ENCODE measurements around the gene DLEU7. TPM values are rescaled to one million over a fixed set of nuclear protein-coding genes. Genes with fewer than 3 reads are reported as not detected.
A peak's percentile ranks its signal among the peaks of the same experiment; 100 is the strongest.

DLEU7 gene
- total RNA-seq, 1 experiment from 2014 or later = 3.6 TPM

DNA sequence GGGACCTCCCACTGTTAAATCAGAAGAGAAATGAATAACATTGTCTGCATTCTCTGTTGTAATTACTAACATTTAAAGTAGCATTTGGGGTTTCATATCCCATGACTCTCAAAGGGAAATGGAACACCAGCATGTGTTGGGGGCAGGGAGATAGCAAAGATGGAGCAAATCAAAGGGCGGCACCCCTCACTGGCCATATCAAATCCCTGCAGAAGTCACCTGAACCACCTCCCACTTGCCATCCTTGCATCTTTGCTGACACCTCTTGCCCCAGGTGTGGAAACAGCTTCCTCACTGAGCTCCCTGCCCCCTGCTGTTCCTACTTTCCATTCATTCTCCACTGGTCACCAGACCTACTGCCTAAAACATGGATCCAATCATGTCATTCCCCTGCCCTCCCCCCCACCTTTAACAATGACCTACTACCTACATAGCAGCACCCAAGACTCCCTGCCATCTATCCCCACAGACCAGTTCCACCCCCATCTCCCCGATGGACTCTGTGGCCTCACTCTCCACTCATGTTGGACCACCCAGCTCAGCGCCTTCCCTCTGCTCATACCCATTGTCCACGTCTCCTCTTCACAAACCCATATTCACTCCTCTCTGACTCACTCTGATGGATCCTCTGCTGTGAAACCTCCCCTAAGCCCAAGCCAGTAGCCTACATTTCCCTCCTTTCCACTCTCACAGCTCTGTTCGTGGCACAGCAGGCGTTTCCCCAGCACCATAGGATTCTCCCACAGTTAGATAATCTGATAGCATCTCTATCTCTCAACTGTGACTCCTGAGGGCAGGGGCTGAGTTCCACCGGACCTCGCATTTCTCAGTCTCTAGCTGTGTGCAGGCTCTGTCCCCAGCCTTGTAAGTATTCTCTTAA is 55.9 kb downstream of the DLEU7 start:
- CTCF ChIA-PET = no interaction called here
- Mint-ChIP-seq H3K27ac (no peak overlapping the region), H3K9me3 (no peaks in the 10 kb centered on the region), H3K36me3 (no peaks in the 10 kb centered on the region), H3K27me3 (ENCODE audit: low read depth) (no peaks in the 10 kb centered on the region), H3K4me3 (no peak overlapping the region), H3K4me1 (peaks cover 26% of the 10 kb centered on the region)
- TF ChIP-seq, protein P1, sequence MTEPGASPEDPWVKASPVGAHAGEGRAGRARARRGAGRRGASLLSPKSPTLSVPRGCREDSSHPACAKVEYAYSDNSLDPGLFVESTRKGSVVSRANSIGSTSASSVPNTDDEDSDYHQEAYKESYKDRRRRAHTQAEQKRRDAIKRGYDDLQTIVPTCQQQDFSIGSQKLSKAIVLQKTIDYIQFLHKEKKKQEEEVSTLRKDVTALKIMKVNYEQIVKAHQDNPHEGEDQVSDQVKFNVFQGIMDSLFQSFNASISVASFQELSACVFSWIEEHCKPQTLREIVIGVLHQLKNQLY (CRISPR knock-in tag; IDR thresholded peaks at IDR 0.05) = no peak
- TF ChIP-seq SMAD4 (CRISPR knock-in tag; IDR thresholded peaks at IDR 0.05) (no peak), GTF2I (CRISPR knock-in tag; conservative IDR thresholded peaks at IDR 0.05) (no peak), NFATC4 (CRISPR knock-in tag; IDR thresholded peaks at IDR 0.05) (no peak), TP53 (CRISPR knock-in tag; IDR thresholded peaks at IDR 0.05) (no peak), GABPB1 (CRISPR knock-in tag; IDR thresholded peaks at IDR 0.05) (no peak), ZNF138 (CRISPR knock-in tag; conservative IDR thresholded peaks at IDR 0.05) (no peak), HMGA2 (CRISPR knock-in tag; IDR thresholded peaks at IDR 0.05) (no peak), ZNF416 (CRISPR knock-in tag; IDR thresholded peaks at IDR 0.05) (no peak), NR3C1 (CRISPR knock-in tag; conservative IDR thresholded peaks at IDR 0.05; ENCODE audit: low read depth) (no peak), ZNF219 (CRISPR knock-in tag; IDR thresholded peaks at IDR 0.05; ENCODE audit: borderline replicate concordance) (no peak), ZBTB21 (CRISPR knock-in tag; IDR thresholded peaks at IDR 0.05; ENCODE audit: borderline replicate concordance) (no peak)
- TF ChIP-seq, protein P2, sequence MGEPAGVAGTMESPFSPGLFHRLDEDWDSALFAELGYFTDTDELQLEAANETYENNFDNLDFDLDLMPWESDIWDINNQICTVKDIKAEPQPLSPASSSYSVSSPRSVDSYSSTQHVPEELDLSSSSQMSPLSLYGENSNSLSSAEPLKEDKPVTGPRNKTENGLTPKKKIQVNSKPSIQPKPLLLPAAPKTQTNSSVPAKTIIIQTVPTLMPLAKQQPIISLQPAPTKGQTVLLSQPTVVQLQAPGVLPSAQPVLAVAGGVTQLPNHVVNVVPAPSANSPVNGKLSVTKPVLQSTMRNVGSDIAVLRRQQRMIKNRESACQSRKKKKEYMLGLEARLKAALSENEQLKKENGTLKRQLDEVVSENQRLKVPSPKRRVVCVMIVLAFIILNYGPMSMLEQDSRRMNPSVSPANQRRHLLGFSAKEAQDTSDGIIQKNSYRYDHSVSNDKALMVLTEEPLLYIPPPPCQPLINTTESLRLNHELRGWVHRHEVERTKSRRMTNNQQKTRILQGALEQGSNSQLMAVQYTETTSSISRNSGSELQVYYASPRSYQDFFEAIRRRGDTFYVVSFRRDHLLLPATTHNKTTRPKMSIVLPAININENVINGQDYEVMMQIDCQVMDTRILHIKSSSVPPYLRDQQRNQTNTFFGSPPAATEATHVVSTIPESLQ (CRISPR knock-in tag; IDR thresholded peaks at IDR 0.05) = no peak
- TF ChIP-seq, protein P3, sequence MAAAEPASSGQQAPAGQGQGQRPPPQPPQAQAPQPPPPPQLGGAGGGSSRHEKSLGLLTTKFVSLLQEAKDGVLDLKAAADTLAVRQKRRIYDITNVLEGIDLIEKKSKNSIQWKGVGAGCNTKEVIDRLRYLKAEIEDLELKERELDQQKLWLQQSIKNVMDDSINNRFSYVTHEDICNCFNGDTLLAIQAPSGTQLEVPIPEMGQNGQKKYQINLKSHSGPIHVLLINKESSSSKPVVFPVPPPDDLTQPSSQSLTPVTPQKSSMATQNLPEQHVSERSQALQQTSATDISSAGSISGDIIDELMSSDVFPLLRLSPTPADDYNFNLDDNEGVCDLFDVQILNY (CRISPR knock-in tag; IDR thresholded peaks at IDR 0.05) = no peak
- TF ChIP-seq, protein P4, sequence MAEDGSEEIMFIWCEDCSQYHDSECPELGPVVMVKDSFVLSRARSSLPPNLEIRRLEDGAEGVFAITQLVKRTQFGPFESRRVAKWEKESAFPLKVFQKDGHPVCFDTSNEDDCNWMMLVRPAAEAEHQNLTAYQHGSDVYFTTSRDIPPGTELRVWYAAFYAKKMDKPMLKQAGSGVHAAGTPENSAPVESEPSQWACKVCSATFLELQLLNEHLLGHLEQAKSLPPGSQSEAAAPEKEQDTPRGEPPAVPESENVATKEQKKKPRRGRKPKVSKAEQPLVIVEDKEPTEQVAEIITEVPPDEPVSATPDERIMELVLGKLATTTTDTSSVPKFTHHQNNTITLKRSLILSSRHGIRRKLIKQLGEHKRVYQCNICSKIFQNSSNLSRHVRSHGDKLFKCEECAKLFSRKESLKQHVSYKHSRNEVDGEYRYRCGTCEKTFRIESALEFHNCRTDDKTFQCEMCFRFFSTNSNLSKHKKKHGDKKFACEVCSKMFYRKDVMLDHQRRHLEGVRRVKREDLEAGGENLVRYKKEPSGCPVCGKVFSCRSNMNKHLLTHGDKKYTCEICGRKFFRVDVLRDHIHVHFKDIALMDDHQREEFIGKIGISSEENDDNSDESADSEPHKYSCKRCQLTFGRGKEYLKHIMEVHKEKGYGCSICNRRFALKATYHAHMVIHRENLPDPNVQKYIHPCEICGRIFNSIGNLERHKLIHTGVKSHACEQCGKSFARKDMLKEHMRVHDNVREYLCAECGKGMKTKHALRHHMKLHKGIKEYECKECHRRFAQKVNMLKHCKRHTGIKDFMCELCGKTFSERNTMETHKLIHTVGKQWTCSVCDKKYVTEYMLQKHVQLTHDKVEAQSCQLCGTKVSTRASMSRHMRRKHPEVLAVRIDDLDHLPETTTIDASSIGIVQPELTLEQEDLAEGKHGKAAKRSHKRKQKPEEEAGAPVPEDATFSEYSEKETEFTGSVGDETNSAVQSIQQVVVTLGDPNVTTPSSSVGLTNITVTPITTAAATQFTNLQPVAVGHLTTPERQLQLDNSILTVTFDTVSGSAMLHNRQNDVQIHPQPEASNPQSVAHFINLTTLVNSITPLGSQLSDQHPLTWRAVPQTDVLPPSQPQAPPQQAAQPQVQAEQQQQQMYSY (CRISPR knock-in tag; IDR thresholded peaks at IDR 0.05) = no peak
- peak; percentile 60 for ATAC-seq
- POLR2A ChIA-PET = no interaction called here
- no peak for DNase-seq (ENCODE audit: low spot score)

GRCh38 chr13:50783717-50784290 is 59.7 kb downstream of the DLEU7 start:
- DNase-seq (ENCODE audit: low spot score) (no peak), ATAC-seq (no peak)
- H3K27me3 Mint-ChIP-seq (ENCODE audit: low read depth) = no peaks in the 10 kb centered on the region
- CTCF ChIA-PET = interaction anchor here (1.3 kb wide), 1 partner anchor 128 kb away, joined by 4 read pairs; no protein-coding TSS in a partner anchor
- H3K27ac Mint-ChIP-seq = no peak overlapping the region
- peaks cover 37% of the 10 kb centered on the region for H3K4me1 Mint-ChIP-seq
- H3K4me3 Mint-ChIP-seq = no peak overlapping the region
- no peaks in the 10 kb centered on the region for H3K9me3 Mint-ChIP-seq
- POLR2A ChIA-PET = no interaction called here
- H3K36me3 Mint-ChIP-seq = no peaks in the 10 kb centered on the region
- TF ChIP-seq, protein P5, sequence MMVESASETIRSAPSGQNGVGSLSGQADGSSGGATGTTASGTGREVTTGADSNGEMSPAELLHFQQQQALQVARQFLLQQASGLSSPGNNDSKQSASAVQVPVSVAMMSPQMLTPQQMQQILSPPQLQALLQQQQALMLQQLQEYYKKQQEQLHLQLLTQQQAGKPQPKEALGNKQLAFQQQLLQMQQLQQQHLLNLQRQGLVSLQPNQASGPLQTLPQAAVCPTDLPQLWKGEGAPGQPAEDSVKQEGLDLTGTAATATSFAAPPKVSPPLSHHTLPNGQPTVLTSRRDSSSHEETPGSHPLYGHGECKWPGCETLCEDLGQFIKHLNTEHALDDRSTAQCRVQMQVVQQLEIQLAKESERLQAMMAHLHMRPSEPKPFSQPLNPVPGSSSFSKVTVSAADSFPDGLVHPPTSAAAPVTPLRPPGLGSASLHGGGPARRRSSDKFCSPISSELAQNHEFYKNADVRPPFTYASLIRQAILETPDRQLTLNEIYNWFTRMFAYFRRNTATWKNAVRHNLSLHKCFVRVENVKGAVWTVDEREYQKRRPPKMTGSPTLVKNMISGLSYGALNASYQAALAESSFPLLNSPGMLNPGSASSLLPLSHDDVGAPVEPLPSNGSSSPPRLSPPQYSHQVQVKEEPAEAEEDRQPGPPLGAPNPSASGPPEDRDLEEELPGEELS (CRISPR knock-in tag; IDR thresholded peaks at IDR 0.05) = no peak
- TF ChIP-seq ZBTB43 (CRISPR knock-in tag; IDR thresholded peaks at IDR 0.05) (no peak), GTF2I (CRISPR knock-in tag; conservative IDR thresholded peaks at IDR 0.05) (no peak), NFYB (CRISPR knock-in tag; conservative IDR thresholded peaks at IDR 0.05; ENCODE audit: low read depth) (no peak), ZBTB21 (CRISPR knock-in tag; IDR thresholded peaks at IDR 0.05; ENCODE audit: borderline replicate concordance) (no peak)
- TF ChIP-seq, protein P6, sequence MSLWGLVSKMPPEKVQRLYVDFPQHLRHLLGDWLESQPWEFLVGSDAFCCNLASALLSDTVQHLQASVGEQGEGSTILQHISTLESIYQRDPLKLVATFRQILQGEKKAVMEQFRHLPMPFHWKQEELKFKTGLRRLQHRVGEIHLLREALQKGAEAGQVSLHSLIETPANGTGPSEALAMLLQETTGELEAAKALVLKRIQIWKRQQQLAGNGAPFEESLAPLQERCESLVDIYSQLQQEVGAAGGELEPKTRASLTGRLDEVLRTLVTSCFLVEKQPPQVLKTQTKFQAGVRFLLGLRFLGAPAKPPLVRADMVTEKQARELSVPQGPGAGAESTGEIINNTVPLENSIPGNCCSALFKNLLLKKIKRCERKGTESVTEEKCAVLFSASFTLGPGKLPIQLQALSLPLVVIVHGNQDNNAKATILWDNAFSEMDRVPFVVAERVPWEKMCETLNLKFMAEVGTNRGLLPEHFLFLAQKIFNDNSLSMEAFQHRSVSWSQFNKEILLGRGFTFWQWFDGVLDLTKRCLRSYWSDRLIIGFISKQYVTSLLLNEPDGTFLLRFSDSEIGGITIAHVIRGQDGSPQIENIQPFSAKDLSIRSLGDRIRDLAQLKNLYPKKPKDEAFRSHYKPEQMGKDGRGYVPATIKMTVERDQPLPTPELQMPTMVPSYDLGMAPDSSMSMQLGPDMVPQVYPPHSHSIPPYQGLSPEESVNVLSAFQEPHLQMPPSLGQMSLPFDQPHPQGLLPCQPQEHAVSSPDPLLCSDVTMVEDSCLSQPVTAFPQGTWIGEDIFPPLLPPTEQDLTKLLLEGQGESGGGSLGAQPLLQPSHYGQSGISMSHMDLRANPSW (CRISPR knock-in tag; conservative IDR thresholded peaks at IDR 0.05; ENCODE audit: low read depth) = no peak
